NCI-H345 (cell line): ENCODE data around the gene CLEC12A.
"Not testable (repeated sequence)": the region's sequence is repeated elsewhere in the genome, so short reads cannot be mapped to it uniquely, and the experiment has no call there.

Source experiments
- DNase-seq: peaks from one replicate; lab custom pipeline; 2025; lab: John Stamatoyannopoulos, UW

The CLEC12A gene

GRCh38 chr12:9969673-9970072, 1.5 kb upstream of the CLEC12A start:
- no peak for DNase-seq

GRCh38 chr12:9973949-9974348, 2.7 kb downstream of the CLEC12A start:
- DNase-seq, result no peak

GRCh38 chr12:9974731-9975130, 3.5 kb downstream of the CLEC12A start:
- not testable (repeated sequence) for DNase-seq

- no peak for DNase-seq
Observed at GRCh38 chr12:9975614-9976013, 4.4 kb downstream of the CLEC12A start.

GRCh38 chr12:9976626-9977025, 5.4 kb downstream of the CLEC12A start:
- DNase-seq, result not testable (repeated sequence)

- DNase-seq, result no peak
Observed at GRCh38 chr12:9977916-9978315, 6.7 kb downstream of the CLEC12A start.

- no peak for DNase-seq
Observed at GRCh38 chr12:9980126-9980525, 8.9 kb downstream of the CLEC12A start.

GRCh38 chr12:9991876-9992275, 20.7 kb downstream of the CLEC12A start:
- no peak for DNase-seq

- DNase-seq, result no peak
Observed at GRCh38 chr12:9992296-9992695, 21.1 kb downstream of the CLEC12A start.

GRCh38 chr12:9999016-9999415, 27.8 kb downstream of the CLEC12A start, which contains the start of gene CLEC1B:
Gene CLEC1B, minus strand, starts transcription at chr12:9999121. Its CDS starts 21 bp downstream, at chr12:9999100.
- no peak for DNase-seq

GRCh38 chr12:10001171-10001776, 30.1 kb downstream of the CLEC12A start:
- DNase-seq, result no peak

- no peak for DNase-seq
Observed at GRCh38 chr12:10012630-10013330, 41.6 kb downstream of the CLEC12A start.

GRCh38 chr12:10015450-10015849, 44.2 kb downstream of the CLEC12A start:
- no peak for DNase-seq

GRCh38 chr12:10016881-10017280, 45.7 kb downstream of the CLEC12A start:
- no peak for DNase-seq

GRCh38 chr12:10018386-10018785, 47.2 kb downstream of the CLEC12A start:
- no peak for DNase-seq

- no peak for DNase-seq
Observed at GRCh38 chr12:10021342-10021741, 50.1 kb downstream of the CLEC12A start.

- no peak for DNase-seq
Observed at GRCh38 chr12:10025236-10025635, 54.0 kb downstream of the CLEC12A start.

GRCh38 chr12:10026666-10027065, 55.5 kb downstream of the CLEC12A start:
- not testable (repeated sequence) for DNase-seq

GRCh38 chr12:10027311-10027710, 56.1 kb downstream of the CLEC12A start:
- DNase-seq, result no peak

- no peak for DNase-seq
Observed at GRCh38 chr12:10027721-10028120, 56.5 kb downstream of the CLEC12A start.

GRCh38 chr12:10030446-10030845, 59.2 kb downstream of the CLEC12A start, which contains the start of gene CLEC9A:
Gene CLEC9A, plus strand, starts transcription at chr12:10030682. Its CDS starts 22,006 bp downstream, at chr12:10052688.
- no peak for DNase-seq

GRCh38 chr12:10031321-10031720, 60.1 kb downstream of the CLEC12A start:
- DNase-seq, result no peak

- no peak for DNase-seq
Observed at GRCh38 chr12:10031771-10032175, 60.6 kb downstream of the CLEC12A start.
